ENCODE data around the gene SLC30A3.
"Not testable (repeated sequence)": the region's sequence is repeated elsewhere in the genome, so short reads cannot be mapped to it uniquely, and the experiment has no call there.

Gene SLC30A3

DNA sequence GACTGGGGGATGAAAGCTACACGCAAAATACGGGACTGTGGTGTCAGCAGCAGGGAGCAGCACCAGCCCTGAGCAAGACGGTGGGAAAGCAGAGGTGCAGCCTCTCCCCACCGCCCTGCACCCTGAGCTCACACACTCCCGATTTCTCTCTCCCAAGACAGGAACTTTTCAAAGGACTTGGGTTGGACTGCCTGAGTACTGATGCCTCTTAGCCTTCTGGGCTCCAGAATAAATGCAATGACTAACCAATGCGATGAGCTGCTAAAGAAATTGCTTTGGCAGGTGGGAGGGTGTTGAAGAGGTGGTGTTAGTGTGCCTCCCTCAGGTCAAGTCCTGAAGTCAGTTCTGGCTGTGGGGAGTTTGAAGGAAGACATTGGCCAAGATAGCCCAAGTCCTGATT is 29.0 kb upstream of the SLC30A3 start:
- intact Hi-C loops (cut with DNase I), result no loop called here
- DNase-seq, result no peak

DNA sequence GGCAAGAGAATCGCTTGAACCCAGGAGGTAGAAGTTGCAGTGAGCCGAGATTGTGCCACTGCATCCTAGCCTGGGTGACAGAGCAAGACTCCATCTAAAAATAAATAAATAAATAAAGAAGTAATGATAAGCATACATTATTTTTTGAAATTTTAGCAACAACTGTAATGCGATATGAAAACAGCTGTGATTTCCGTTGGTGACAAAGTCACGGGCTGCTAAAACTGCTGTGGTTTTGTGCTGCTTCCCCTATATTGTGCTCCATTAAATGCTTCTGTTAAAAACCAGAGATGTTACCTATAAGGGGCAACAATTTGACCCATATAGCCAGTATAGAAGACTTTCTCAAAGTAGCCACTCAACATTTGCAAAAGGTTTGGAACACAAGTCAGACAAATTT is 27.7 kb upstream of the SLC30A3 start:
- no peak for DNase-seq
- intact Hi-C loops (cut with DNase I), result no loop called here

DNA sequence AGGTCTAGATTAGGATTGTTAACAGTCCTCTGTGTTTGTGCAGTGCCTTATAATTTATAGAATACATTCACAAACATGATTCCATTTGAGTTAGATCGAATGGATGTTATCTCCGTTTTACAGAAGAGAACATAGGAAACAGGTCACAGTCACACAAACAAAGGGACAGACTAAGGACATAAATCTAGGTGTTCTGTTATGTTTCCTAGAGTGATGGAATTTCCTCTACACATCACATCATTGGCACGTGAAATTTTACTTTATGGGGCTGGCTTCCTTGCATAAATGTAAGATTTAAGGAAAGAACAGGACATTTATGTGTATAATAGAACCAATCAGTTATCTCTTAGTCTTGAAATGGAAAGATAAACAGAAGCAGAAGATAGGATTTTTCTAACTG is 25.8 kb upstream of the SLC30A3 start:
- no peak for DNase-seq
- intact Hi-C loops (cut with DNase I), result loop anchor here (10.0 kb wide), 1 partner anchor 194 kb away; no protein-coding TSS in a partner anchor

GRCh38 chr2:27285481-27285880 is 22.6 kb upstream of the SLC30A3 start:
- intact Hi-C loops (cut with DNase I), result loop anchor here (10.0 kb wide), 1 partner anchor 191 kb away; no protein-coding TSS in a partner anchor

GRCh38 chr2:27284996-27285395 is 22.1 kb upstream of the SLC30A3 start:
- intact Hi-C loops (cut with DNase I), result loop anchor here (10.0 kb wide), 1 partner anchor 190 kb away; no protein-coding TSS in a partner anchor
- DNase-seq, result peak in 28 of 42 donors; percentile 13 to 79 (median 42)

More at GRCh38 chr2:27285481-27285880, 22.6 kb upstream of the SLC30A3 start:
- no peak for DNase-seq

DNA sequence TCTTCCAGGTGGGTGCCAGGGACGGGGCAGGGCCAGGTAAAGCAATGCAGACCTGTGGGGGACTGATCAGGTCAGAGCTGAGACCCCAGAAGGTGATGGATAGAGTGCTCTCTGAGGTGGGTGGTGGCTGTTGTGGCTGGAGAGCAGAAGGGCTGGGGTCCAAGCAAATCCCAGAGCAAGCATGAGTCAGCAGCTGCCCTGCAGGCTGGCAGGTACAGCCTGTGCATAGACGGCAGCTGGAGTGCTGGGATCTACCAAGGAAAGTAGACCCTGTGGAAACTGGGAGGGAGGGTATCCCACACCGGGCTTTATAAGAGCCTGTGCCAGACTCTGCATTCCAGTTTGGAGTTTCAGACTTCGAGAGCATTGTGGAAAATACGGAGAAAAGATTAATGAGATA is 20.0 kb upstream of the SLC30A3 start:
- intact Hi-C loops (cut with DNase I), result loop anchor here (10.0 kb wide), 1 partner anchor 188 kb away; no protein-coding TSS in a partner anchor
- no peak for DNase-seq

DNA sequence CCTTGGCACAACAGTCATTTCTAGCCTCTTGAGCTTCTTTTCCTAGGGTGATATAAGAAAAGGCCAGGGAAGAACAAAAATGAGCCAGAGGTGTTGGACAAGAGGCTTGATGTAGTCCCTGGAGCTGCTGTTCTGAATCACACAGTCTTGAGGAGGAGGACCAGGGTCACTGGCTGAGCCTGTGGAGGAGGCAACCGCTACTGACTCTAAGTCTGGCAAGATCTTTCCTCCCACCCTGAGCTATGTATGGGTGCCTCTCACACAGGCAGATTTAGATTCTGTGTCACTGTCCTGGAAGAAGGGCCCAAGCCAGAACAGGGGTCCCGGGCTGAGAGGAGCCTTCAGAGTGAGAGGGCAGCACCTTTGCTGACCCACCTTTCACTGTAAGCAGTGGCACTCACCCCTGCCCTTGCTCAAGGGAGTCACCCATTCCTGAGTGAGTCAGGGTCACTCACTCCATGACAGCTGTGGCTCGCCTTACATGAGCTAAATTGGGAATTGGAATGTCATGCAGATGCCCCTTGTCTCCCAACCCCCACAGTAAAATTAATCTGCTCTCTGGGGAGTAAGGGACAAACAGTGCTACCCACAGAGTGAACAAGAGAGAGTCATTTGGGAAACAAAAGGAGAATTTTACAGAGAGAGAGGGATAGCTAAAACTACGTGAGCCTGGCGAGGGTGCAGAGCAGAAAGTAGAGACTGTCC is 19.2 kb upstream of the SLC30A3 start, which contains the start of gene TRIM54:
Gene TRIM54 (plus strand): TSS at position 575 of the 705 bp plus-strand sequence. CDS start 303 bp downstream, outside the sequence.
- peak in 1 of 42 donors; percentile 49 for DNase-seq
- intact Hi-C loops (cut with DNase I), result loop anchor here (10.0 kb wide), 1 partner anchor 187 kb away; no protein-coding TSS in a partner anchor

- no peak for DNase-seq
- intact Hi-C loops (cut with DNase I), result loop anchor here (10.0 kb wide), 1 partner anchor 187 kb away; no protein-coding TSS in a partner anchor
Measured at GRCh38 chr2:27281442-27281841, 18.6 kb upstream of the SLC30A3 start.

DNA sequence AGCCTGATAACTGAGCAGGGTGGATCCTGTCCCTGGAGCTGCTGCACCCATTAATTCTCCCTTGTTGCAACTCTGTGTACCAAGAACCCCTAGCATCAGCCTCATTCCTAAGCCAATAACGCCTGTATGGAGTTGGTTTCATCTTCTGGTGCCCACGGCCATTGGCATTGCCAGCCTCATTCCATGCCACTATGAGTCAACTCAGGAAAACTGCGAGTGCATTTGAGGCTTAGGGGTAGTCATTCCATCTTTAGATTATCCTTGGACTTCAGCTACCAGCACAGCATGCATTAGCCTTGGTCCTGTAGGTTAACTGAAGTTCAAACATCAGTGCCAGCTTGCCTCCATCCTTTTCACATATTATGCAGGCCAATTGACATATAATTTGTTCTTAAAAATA is 18.0 kb upstream of the SLC30A3 start:
- intact Hi-C loops (cut with DNase I), result loop anchor here (10.0 kb wide), 1 partner anchor 186 kb away; no protein-coding TSS in a partner anchor
- DNase-seq, result no peak

GRCh38 chr2:27278010-27278409 is 15.2 kb upstream of the SLC30A3 start:
- intact Hi-C loops (cut with DNase I), result no loop called here
- DNase-seq, result no peak

GRCh38 chr2:27275211-27276150 is 12.6 kb upstream of the SLC30A3 start, which contains the start of gene DNAJC5G:
Gene DNAJC5G (plus strand): TSS chr2:27275433. CDS start chr2:27276729, 1,296 bp downstream.
- intact Hi-C loops (cut with DNase I), result no loop called here
- DNase-seq, result no peak

- DNase-seq; intact Hi-C loops (cut with DNase I): not testable (repeated sequence)
Measured at GRCh38 chr2:27272537-27273522, 10.0 kb upstream of the SLC30A3 start.

DNA sequence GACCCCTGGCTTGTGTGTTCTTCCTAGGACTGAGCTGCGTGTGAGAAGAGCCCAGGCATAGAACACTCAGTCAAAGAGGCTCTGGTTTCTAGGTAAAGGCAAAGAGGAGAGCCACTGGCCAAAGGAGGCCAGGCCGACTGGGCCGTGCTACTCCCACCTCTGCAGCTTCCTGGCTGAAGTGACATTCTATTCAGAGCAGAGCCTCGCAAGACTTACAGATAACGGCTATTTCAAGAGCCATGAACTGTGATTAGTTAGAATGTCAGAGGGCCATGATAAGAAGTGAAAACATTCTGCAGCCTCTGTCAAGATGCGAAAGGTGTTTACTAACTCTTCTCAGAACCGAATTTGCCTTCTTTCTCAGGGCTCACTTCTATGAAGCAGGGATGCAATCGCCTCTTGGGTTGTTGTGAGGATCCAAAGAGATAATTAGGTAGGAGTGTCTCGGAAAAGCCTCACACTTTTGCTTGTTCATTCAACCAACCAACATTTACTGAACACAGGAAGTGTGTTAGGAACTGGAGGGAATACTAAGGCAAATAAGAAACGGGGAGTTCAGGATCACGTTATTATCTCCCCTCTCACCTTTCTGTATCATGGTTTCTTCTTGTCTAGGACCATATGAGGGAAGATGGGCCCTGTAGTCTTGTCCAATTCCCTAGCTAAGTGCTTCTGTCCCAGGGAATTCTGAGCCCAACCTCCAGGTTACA is 8.9 kb upstream of the SLC30A3 start:
- intact Hi-C loops (cut with DNase I), result no loop called here
- DNase-seq, result no peak

GRCh38 chr2:27270670-27271069 is 7.8 kb upstream of the SLC30A3 start:
- intact Hi-C loops (cut with DNase I), result no loop called here
- DNase-seq, result no peak

DNA sequence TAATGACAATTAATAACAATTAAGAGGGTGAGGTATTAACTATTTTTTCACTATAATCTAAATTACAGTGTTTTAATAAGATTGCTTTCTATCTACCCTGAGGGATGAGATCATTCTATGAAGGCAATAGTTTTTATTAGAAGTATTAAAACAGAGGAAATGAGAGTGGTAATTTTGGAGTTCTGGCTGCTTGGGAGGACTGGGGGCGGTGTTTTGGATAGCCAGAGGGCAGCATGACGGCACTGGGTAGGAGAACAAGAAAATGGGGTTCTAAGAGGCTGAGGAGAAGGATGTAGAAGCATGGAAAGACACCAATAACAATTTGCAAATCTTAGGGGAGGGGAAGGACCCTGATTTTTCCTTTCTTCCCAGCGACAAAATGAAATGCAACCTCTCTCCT is 7.3 kb upstream of the SLC30A3 start:
- DNase-seq, result no peak
- intact Hi-C loops (cut with DNase I), result no loop called here

DNA sequence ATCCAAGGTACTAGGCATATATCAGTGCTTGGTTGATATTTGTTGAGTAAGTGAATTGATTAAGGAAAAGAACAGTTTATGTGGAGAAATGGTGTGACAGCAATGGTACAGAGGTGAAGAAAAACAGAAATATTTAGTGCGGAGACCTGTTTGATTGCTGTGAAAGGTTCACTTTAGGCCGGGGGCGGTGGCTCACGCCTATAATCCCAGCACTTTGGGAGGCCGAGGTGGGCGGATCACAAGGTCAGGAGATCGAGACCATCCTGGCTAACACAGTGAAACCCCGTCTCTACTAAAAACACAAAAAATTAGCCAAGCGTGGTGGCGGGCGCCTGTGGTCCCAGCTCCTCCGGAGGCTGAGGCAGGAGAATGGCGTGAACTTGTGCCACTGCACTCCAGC is 5.4 kb upstream of the SLC30A3 start:
- DNase-seq; intact Hi-C loops (cut with DNase I): not testable (repeated sequence)

- no peak for DNase-seq
- intact Hi-C loops (cut with DNase I), result no loop called here
Measured at GRCh38 chr2:27265536-27265870, 2.7 kb upstream of the SLC30A3 start.

Data from head of caudate nucleus (tissue), 42 donors.